SK-N-SH treated with all-trans-retinoic acid at 6 μM for 48 hours (cell line): ENCODE data around the gene ROBO1.

Experiments
- ARNTL ChIP-seq: fragments of 450-650 bp; formaldehyde crosslinking; IDR thresholded peaks from 2 replicates; pipeline ENCODE4 v1.5.0; 2020; ENCODE audit warnings: low read depth, mild to moderate bottlenecking, moderate library complexity, borderline replicate concordance
- BACH2 ChIP-seq: fragments of 250-450 bp; sonication (Bioruptor Pico); IDR thresholded peaks from 2 replicates; pipeline ENCODE4 v1.9.0; 2021; ENCODE audit warnings: mild to moderate bottlenecking, borderline replicate concordance
- ESRRG ChIP-seq: fragments of 250-450 bp; sonication (Bioruptor Pico); IDR thresholded peaks from 2 replicates; pipeline ENCODE4 v1.6.1; 2021; ENCODE audit warnings: mild to moderate bottlenecking
- PATZ1 ChIP-seq: fragments of 250-450 bp; sonication (Bioruptor Pico); IDR thresholded peaks from 2 replicates; pipeline ENCODE4 v1.8.0; 2020; ENCODE audit warnings: mild to moderate bottlenecking, moderate library complexity, borderline replicate concordance
- ZC3H10 ChIP-seq: fragments of 250-450 bp; sonication (Bioruptor Pico); IDR thresholded peaks from 2 replicates; pipeline ENCODE4 v1.5.1; 2021; ENCODE audit warnings: mild to moderate bottlenecking, moderate library complexity

GRCh38 chr3:78621061-78621716 is 1146.6 kb downstream of the ROBO1 start:
- TF ChIP-seq PATZ1 (CRISPR knock-in tag) (no peak), BACH2 (CRISPR knock-in tag) (no peak), ZC3H10 (no peak), ARNTL (no peak), ESRRG (CRISPR knock-in tag) (no peak)
